RWPE1 (cell line): ENCODE data around the gene PLS1.
A peak's percentile ranks its signal among the peaks of the same experiment; 100 is the strongest.

ENCODE experiments used
- CTCF ChIA-PET: fragments of 350-600 bp; sonication (Branson Sonifier 250); formaldehyde crosslinking; extraction: SDS; loops from one replicate; lab custom pipeline; 2021; lab: Yijun Ruan, JAX
- POLR2A ChIA-PET: fragments of 400-600 bp; formaldehyde crosslinking; extraction: SDS; loops from one replicate; lab custom pipeline; 2020; ENCODE audit warnings: antibody characterized with exemption; ENCODE audit not compliant: low non-redundant PET; lab: Yijun Ruan, JAX
- DNase-seq: peaks from one replicate; pipeline ENCODE4 v3.0.0; 2012; ENCODE audit warnings: low spot score
- H3K27ac ChIP-seq: fragments of 450-650 bp; 2 replicates; pipeline ENCODE4 v1.5.1; 2017
- TF ChIP-seq, protein P1 (sequence below): fragments of 450-650 bp; conservative IDR thresholded peaks from 2 replicates; pipeline ENCODE4 v1.5.1; 2017; ENCODE audit warnings: low read depth, mild to moderate bottlenecking

Gene PLS1

DNA sequence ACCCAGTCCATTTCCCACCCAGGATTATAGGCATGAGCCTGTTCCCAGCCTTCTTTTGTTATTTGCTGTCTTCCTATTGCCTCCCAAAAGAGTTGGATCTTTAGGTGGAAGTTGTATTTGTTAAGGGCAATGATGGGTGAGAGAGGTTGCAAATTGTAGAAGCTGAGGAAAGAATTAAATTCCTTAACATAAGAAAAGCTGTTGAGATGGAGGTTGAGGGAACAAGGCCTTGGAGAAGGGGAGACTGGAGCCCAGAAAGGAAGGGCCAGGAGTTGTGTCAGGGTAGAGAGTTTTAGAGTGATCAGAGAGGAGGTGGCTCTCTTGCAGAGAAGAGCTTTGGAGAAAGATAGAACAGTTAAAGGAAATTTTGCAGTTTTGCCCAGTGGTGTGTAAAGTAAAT, 46.8 kb downstream of the PLS1 start:
- POLR2A ChIA-PET: interaction anchor here (0.6 kb wide), 1 partner anchor 24 kb away, joined by 4 read pairs; no protein-coding TSS in a partner anchor
- no peak overlapping the region for H3K27ac ChIP-seq
- CTCF ChIA-PET: interaction anchor here (1.3 kb wide), 1 partner anchor 15 kb away, joined by 5 read pairs; no protein-coding TSS in a partner anchor
- TF ChIP-seq, protein P1, sequence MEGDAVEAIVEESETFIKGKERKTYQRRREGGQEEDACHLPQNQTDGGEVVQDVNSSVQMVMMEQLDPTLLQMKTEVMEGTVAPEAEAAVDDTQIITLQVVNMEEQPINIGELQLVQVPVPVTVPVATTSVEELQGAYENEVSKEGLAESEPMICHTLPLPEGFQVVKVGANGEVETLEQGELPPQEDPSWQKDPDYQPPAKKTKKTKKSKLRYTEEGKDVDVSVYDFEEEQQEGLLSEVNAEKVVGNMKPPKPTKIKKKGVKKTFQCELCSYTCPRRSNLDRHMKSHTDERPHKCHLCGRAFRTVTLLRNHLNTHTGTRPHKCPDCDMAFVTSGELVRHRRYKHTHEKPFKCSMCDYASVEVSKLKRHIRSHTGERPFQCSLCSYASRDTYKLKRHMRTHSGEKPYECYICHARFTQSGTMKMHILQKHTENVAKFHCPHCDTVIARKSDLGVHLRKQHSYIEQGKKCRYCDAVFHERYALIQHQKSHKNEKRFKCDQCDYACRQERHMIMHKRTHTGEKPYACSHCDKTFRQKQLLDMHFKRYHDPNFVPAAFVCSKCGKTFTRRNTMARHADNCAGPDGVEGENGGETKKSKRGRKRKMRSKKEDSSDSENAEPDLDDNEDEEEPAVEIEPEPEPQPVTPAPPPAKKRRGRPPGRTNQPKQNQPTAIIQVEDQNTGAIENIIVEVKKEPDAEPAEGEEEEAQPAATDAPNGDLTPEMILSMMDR: no peak
- DNase-seq: no peak

DNA sequence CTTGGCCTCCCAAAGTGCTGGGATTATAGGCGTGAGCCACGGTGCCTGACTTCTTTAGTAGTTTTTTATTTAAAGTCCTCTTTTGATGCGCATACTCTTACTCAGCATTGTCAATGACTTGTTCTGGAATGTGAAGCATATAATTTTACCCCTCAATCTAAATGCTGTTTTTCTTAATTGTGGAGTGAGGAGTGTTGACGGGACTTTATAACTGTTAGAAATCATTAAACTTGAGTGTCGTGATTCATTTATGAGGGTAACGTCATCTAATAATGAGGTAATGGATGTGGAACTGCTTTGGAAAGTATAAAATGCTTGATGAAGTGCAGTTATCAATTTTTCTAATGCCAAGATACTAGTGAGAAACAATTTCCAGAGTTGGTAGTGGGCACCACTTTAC, 48.3 kb downstream of the PLS1 start:
- CTCF ChIA-PET: no interaction called here
- POLR2A ChIA-PET: no interaction called here
- TF ChIP-seq, protein P1: no peak
- no peak overlapping the region for H3K27ac ChIP-seq
- DNase-seq: no peak

DNA sequence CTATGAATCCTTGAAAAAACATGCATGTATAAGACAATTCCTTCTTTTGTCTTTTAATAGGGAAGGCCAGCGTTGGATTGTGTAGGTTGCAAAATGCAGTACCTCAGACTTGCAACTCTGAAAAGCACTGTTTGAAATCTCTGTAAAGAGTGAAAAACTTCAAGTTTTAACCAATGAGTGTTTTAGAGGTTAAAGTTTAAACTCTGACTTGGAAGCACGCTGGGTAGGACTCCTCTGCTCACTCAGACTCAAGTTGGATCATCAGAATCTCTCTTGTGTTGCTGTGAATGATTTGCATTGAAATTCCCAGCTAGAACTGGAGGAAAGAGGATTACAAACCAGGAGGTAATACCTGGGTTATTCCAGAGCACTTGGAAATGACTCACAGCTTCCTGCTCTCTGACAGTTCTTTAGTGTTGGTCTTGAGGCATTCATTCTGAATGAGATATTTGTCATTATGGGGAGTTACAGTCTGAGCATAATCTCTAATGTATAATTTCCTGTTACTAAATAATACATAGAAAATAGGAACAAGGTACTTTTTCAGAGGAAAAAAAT, 49.1 kb downstream of the PLS1 start:
- ChIA-PET POLR2A (no interaction called here), CTCF (no interaction called here)
- TF ChIP-seq, protein P1: no peak
- DNase-seq: peak; percentile 87
- H3K27ac ChIP-seq: no peak overlapping the region

DNA sequence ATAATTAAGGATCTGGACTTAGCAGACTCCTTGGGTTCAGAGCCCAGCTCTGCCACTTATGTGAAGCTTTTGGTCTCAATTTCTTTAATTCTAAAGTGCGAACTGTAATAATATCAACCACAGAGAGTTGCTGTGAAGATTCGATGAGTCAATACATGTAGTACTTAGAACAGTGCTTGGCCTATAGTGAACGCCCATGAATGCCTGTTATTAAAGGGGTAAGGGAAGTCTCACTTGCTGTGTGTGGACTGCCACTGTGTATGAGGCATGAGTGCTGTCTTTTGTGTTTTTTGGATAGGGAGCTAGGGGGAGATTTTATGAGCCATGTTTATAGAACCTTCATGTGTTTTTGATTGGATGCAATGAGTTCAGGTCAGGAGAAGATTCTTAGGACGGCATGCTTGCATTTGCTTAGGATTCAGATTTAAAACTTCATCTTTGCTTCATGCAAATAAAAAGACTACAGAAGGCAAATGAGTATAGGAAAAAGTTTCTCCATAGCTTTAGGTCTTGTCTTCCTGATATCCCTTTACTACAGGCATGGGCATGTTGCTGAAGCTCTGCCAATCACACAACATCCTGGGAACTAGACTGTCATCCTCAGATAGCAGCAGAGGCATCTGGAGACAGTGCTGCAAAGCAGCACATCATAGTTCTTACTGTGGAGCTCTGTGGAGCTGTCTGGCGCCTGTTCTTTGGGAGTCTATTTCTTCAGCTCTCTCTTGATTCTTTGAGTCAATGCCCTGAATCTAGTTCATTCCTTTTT, 50.0 kb downstream of the PLS1 start:
- TF ChIP-seq, protein P1: no peak
- H3K27ac ChIP-seq: no peak overlapping the region
- DNase-seq: peak; percentile 70
- ChIA-PET CTCF (interaction anchor here (0.6 kb wide), 1 partner anchor 1239 kb away, joined by 3 read pairs; no protein-coding TSS in a partner anchor), POLR2A (no interaction called here)

DNA sequence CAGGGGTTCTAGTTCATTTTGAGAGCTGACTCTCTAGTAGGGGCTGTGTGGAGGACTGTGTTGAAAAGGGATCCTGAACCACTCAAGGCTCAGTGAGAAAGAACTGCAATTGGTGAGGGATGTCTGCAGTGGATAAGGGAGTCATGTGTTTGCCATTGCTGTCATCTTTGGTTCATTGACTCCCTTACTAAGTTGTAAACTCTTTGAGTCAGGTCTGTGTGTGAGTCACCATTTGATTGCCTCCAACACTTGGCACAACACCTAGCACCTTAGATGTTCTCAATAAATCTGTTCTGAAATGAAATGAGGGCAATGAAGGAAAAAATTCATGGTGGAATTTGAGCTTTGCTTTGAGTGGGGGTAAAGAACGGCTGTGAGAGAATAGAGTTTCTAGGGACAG, 51.7 kb downstream of the PLS1 start:
- ChIA-PET POLR2A (no interaction called here), CTCF (no interaction called here)
- TF ChIP-seq, protein P1: no peak
- DNase-seq: peak; percentile 66
- H3K27ac ChIP-seq: no peak overlapping the region

DNA sequence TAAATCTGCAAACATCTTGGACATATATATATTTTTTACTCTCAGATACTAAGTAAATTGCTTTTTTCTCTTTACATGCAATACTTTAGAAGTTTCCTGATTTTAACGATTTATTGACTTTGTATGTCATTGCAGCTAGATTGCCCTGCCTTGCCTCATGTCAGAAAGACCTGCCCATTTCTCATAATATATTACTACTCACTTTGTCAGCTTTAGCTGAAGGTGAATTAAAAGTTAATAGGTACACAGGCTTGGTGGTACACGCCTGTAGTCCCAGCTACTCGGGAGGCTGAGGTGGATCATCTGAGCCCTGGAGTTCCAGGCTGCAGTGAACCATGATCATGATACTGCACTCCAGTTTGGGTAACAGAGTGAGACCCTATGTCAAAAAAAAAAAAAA, 52.8 kb downstream of the PLS1 start:
- TF ChIP-seq, protein P1: no peak
- H3K27ac ChIP-seq: no peak overlapping the region
- no peak for DNase-seq
- POLR2A ChIA-PET: no interaction called here
- CTCF ChIA-PET: interaction anchor here (0.6 kb wide), 1 partner anchor 151 kb away, joined by 4 read pairs; no protein-coding TSS in a partner anchor
